Panc1 (cell line): ENCODE measurements around the gene CCDC14.

Experiments used
- CTCF ChIP-seq: fragments of 450-650 bp; IDR thresholded peaks from 2 replicates; pipeline ENCODE4 v1.5.1; 2017; ENCODE audit warnings: mild to moderate bottlenecking
- SIN3A ChIP-seq: IDR thresholded peaks from 2 replicates; pipeline ENCODE4 v1.6.1; 2012; ENCODE audit warnings: low read depth, mild to moderate bottlenecking, low read length, moderate library complexity, borderline replicate concordance; ENCODE audit not compliant: insufficient read depth
- TCF7L2 ChIP-seq: IDR thresholded peaks from 2 replicates; pipeline ENCODE4 v1.6.1; 2011; ENCODE audit warnings: mild to moderate bottlenecking, low read depth, low read length, inconsistent platforms

- TF ChIP-seq CTCF (no peak), TCF7L2 (no peak), SIN3A (no peak)
These were observed 46.2 kb upstream of the CCDC14 start for GRCh38 chr3:124007186-124007585.
